NCI-H524 (cell line): ENCODE data around the gene MT1M.
"Not testable (repeated sequence)": the region's sequence is repeated elsewhere in the genome, so short reads cannot be mapped to it uniquely, and the experiment has no call there.

ENCODE experiments used
- DNase-seq, 2 experiments: peaks; one replicate each; lab custom pipeline; 2025; lab: John Stamatoyannopoulos, UW

The MT1M gene

DNA sequence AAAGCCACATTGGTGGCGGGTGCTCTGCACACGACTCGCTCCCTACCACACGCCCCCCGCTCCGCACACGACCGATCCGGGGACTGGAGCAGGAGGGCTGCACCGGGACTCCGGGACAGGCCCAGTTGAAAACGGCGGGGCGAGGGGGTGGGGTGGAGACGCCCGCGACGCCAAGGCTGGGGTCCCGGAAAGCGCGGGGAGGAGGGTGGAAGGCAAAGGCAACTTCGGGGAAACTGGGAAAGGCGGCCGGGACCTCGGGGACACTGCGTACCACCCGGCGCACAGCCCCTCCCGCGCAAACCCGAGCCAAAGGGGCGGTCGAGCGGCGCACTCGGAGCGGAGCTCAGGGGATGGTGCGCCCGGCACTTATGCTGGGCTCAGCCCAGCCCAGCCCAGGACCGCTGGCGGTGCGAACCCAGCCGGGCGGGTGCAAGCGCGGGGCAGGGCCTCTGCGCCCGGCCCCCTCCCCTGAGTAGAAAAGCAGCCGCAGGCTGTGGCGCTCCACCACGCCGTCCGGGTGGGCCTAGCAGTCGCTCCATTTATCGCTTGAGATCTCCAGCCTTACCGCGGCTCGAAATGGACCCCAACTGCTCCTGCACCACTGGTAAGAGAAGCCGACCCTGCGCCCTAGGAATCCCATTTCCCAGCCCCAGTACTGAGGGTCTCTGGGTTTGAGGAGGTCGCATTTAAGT, at the start of gene MT1M:
TSS of gene MT1M (plus strand) at position 504 of the 692 bp plus-strand sequence. CDS start at position 577, 73 bp downstream.
- peak in 1 of 2 experiments; percentile 27 for DNase-seq

GRCh38 chr16:56582911-56583310, 49.5 kb upstream of the MT1M start:
- DNase-seq = not testable (repeated sequence)

GRCh38 chr16:56583351-56584168, 48.9 kb upstream of the MT1M start:
- no peak for DNase-seq

DNA sequence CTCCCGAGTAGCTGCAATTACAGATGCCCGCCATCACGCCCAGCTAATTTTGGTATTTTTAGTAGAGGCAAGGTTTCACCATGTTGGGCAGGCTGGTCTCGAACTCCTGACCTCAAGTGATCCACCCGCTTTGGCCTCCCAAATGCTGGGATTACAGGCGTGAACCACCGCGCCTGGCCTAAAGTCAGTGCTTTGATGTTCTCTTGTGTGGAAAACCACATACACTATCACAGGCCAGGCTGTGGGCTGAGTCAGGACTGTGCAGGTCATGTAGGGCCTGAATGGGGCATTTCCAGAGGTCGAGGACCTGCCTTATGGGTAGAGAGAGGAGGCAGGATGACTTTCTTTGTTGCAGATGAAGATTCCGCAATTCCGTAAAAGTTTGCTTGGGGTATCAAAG, 48.2 kb upstream of the MT1M start:
- DNase-seq = no peak

- DNase-seq = peak in 1 of 2 experiments; percentile 26
These were observed 43.7 kb upstream of the MT1M start for GRCh38 chr16:56588781-56589140.

DNA sequence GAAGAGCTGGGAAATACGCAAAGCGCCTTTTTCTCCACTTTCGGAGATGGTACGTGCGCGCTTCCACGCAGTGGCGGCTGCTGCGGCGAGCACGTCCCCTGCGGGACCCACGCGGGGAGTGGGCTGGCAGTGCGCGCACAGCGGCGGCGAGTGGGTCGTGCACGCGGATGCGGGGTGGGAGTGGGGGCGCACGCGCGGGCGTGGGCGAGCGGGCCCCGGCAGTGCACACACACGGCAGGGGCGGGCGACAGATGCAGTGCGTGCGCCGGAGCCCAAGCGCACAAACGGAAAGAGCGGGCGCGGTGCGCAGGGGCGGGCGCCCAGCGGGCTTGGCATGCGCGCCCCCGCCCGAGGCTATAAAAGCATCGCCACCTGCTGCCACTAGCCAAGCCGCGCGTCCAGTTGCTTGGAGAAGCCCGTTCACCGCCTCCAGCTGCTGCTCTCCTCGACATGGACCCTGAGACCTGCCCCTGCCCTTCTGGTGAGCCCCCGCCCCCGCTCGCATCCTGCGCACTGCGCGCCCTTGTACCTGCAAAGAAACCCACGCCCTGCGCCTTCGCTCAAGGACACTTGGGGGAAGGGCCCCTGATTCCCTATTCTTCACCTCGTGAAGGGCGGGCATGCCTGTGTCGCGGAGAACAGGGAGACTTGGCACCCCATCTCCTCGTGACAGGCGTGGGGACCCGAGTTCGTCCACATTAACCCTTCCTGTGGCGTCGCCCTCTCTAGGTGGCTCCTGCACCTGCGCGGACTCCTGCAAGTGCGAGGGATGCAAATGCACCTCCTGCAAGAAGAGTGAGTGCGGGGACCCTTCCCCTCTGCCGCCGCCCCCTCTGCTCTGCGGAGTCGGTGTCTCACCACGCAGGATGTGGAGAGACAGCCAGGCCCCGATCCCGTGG, 43.1 kb upstream of the MT1M start, which contains the start of gene MT3:
TSS of gene MT3 (plus strand) at position 388 of the 899 bp plus-strand sequence. CDS start at position 451, 63 bp downstream.
- peak; percentile 78 to 92 for DNase-seq

- DNase-seq = no peak
These were observed 40.9 kb upstream of the MT1M start for GRCh38 chr16:56591377-56592060.

- DNase-seq = no peak
These were observed 38.7 kb upstream of the MT1M start for GRCh38 chr16:56593573-56594291.

DNA sequence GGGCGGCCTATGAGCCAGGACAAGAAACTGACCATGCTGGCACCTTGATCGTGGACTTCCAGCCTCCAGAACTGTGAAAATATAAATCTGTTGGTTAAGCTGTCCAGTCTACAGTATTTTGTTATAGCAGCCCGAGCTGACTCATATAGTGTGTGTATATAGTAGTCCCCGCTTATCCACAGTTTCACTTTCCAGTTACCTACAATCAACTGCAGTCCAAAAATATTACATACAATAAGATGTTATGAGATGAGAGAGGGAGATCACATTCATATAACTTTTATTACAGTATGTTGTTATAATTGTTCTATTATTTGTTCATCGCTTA, 38.2 kb upstream of the MT1M start:
- no peak for DNase-seq

- peak; percentile 31 to 68 for DNase-seq
These were observed 32.0 kb upstream of the MT1M start for GRCh38 chr16:56600398-56600999.

DNA sequence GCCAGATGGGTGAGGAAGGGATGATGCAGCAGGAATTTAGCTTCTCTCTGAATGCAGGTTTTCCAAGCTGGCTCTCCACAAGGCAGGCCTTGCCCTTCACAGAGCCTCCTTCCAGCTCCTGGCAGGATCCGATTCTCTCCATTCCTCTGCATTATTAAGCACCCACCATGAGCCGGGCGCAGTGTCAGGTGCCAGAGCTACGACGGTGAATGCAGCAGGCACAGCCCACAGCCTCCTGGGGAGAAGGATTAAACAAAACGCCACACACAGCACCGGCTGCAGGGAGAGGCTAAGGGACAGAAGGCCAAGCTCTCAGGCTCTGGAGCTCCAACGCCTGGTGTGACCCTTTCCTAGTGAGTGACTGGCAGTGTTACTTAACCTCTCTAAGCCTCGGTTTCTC, 31.1 kb upstream of the MT1M start:
- peak in 1 of 2 experiments; percentile 55 for DNase-seq

DNA sequence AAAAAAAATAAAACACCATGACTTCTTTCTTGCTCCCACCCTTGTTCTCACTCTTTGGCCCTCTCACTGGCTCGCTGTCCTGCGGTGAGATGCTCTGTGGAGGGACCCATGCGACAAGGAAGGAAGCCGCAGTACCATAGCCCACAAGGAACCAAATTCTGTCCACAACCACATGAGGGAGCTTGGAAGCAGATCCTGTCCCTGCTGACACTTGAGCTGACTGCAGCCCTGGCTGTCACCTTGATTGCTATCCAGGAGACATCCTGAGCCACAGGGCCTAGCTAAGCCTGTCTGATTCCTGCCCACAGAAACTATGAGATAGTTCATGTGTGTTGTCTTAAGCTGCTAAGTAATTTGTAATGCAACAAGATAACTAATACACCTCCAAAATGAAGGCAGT, 28.9 kb upstream of the MT1M start:
- peak; percentile 43 to 79 for DNase-seq

DNA sequence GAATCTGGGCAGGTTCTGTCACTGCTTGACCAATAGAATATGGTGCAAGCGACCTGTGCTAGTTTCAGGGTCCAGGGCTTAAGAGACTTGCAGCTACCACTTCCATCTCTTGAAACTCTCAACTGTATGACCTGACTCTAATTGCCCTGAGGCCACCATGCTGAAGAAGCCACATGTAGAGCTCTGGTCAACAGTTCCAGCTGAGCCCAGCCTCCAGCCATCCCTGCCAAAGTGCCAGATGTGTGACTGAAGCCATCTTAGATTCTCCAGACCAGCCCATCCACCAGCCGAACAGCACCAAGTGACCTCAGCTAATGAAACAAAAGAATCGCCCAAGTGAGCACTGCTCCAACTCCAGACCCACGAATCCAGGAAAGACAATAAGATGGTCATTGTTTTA, 27.5 kb upstream of the MT1M start:
- no peak for DNase-seq

GRCh38 chr16:56605475-56605874, 27.0 kb upstream of the MT1M start:
- DNase-seq = no peak

DNA sequence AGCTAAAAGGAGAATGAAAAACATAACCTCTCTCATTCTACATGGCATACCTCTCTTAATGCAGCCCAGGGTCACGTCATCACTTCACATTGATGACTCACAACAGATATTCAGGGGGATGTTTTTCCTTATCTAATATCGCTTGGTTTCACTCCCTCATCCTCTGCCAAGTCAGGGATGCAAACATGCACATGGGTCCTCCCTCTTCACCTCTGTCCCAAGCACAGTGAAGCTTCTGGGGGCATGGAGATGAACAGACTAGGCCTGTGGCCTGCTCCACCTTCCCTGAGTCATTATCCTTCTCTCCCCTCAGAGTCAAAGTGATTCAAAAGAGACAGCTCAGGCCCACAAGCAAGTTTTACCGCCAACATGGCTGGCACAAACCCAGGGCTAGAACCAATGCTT, 26.4 kb upstream of the MT1M start:
- no peak for DNase-seq

DNA sequence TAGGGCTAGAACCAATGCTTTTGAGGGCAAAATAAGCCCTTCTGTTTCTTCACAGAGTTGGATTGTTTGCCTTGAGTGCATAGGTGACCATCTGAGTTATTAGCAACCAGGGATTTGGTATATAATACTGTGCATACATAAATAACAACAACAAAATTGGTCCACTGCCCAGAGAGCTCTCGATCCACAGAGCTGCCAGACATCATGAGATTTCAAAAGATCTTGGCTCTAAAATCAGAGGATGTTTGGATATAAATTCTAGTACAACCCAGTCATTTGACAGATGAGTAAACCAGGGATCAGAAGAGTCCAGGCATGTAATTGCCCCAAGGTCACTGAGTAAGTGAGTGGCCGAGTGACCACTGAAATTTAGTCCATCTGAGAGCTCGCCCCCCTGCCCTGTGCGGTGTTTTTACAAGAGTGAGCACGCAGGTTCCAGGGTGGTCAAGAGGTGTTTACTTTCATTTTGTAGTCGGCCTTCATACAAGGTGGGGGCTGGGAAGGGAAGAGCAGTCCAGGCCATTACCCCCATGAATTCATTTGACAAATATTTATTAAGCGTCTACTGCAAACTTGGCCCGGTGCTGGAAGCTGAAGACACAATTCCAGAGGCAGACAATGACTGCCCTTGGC, 25.9 kb upstream of the MT1M start:
- no peak for DNase-seq

GRCh38 chr16:56607109-56607618, 25.3 kb upstream of the MT1M start:
- DNase-seq = no peak

DNA sequence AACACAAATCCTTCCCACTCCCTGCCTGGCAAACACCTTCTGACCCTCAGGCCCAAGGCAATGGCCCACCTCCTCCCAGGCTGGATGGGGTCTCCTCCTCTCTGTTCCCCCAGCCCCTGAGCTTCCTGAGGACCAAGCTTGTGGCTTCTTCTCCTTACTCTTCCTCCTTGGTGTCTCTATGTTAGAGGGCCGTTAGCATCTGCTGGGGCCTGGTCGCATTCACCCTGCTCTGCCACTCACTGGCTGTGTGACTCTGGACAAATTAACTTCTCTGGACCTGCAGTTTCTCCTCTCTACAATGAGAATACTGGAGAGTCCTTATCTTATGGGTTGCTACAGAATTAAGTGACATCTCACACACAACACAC, 24.8 kb upstream of the MT1M start:
- no peak for DNase-seq

DNA sequence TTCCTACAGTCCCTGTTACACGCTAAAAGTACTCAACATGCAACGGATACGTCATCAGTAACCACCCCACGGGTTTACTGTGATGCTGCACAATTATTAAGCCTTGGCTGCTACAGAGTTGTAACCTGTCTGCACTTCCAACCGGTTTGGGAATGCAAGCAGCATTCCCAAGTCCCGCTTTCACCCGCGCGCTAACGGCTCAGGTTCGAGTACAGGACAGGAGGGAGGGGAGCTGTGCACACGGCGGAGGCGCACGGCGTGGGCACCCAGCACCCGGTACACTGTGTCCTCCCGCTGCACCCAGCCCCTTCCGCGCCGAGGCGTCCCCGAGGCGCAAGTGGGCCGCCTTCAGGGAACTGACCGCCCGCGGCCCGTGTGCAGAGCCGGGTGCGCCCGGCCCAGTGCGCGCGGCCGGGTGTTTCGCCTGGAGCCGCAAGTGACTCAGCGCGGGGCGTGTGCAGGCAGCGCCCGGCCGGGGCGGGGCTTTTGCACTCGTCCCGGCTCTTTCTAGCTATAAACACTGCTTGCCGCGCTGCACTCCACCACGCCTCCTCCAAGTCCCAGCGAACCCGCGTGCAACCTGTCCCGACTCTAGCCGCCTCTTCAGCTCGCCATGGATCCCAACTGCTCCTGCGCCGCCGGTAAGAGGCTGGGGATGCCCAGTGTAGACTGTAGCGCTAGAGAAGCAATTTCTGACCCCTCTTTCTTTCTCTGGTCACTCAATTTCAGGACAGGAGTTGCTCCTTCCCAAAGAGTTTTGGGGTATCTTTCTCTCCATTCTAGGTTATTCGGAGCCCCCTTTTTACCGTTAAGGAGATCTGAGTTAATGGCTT, 24.2 kb upstream of the MT1M start, which contains the start of gene MT2A:
TSS of gene MT2A (plus strand) at position 542 of the 833 bp plus-strand sequence. CDS start at position 614, 72 bp downstream.
- peak; percentile 94 to 95 for DNase-seq
